ENCODE data around the gene PSMC5.

DNA sequence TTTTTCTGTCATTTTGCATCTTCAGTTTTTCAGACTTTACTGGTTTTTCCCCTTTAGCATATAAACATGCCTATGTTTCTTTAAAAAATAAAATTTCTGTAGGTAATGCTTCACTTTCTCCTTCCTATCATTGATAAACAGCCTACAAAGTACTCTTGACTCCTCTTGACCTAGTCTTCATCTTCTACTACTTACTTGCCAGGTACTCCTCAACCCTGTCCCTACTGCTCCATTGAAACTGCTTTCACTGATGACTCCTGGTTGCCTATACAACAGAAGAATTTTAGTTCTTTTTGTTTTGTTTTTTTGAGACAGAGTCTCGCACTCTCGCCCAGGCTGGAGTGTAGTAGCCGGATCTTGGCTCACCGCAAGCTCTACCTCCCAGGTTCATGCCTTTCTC is 46.3 kb upstream of the PSMC5 start:
- TF ChIP-seq, protein P1, sequence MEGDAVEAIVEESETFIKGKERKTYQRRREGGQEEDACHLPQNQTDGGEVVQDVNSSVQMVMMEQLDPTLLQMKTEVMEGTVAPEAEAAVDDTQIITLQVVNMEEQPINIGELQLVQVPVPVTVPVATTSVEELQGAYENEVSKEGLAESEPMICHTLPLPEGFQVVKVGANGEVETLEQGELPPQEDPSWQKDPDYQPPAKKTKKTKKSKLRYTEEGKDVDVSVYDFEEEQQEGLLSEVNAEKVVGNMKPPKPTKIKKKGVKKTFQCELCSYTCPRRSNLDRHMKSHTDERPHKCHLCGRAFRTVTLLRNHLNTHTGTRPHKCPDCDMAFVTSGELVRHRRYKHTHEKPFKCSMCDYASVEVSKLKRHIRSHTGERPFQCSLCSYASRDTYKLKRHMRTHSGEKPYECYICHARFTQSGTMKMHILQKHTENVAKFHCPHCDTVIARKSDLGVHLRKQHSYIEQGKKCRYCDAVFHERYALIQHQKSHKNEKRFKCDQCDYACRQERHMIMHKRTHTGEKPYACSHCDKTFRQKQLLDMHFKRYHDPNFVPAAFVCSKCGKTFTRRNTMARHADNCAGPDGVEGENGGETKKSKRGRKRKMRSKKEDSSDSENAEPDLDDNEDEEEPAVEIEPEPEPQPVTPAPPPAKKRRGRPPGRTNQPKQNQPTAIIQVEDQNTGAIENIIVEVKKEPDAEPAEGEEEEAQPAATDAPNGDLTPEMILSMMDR (IDR thresholded peaks at IDR 0.05 in 2 of 3, conservative IDR thresholded peaks at IDR 0.05 in 1 of 3; ENCODE audit: insufficient read depth in 2 of 3, low read depth in 1 of 3, low read length in 3 of 3), result no peak
- TF ChIP-seq HNRNPL (IDR thresholded peaks at IDR 0.05; ENCODE audit: low read depth, low read length) (no peak), ZNF780A (CRISPR knock-in tag; IDR thresholded peaks at IDR 0.05) (no peak), POLR2AphosphoS5 (IDR thresholded peaks at IDR 0.05; ENCODE audit: control insufficient read depth, insufficient read depth, low read depth, low read length) (no peak), BRF1 (IDR thresholded peaks at IDR 0.05; ENCODE audit: borderline replicate concordance, extremely low read depth, insufficient read length) (no peak), ZNF644 (tag; IDR thresholded peaks at IDR 0.05; ENCODE audit: low read depth) (no peak), REST (IDR thresholded peaks at IDR 0.05; ENCODE audit: borderline replicate concordance) (no peak), REST (CRISPR knock-in tag; IDR thresholded peaks at IDR 0.05; ENCODE audit: low read depth) (no peak), SMARCE1 (IDR thresholded peaks at IDR 0.05) (no peak)

Measured in K562 (cell line).